ENCODE data around the gene CDKAL1.

CDKAL1 gene

DNA sequence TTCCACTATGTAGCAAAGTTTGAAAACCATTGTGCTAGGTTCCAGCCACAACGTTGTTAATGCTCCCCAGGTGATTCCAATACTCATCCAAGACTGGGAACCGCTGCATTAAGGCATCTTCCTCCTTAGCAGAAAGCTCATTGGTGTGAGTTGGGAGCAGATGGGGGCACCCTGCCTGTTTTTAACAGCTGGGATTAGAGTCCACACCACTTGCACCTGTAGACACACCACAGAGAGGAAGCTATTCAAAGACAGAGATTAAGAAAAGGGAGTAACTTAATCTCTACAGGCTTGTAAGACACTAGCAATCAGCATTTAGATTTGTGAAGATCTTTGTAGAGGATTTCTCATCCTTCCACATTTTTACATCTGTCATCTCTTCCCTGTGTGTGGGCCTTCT, 725.4 kb downstream of the CDKAL1 start:
- no peak for DNase-seq (ENCODE audit: low read depth)
- H3K4me3 ChIP-seq (replicated peaks; ENCODE audit: low read depth, low read length) = no peak overlapping the region
- TF ChIP-seq, protein P1, sequence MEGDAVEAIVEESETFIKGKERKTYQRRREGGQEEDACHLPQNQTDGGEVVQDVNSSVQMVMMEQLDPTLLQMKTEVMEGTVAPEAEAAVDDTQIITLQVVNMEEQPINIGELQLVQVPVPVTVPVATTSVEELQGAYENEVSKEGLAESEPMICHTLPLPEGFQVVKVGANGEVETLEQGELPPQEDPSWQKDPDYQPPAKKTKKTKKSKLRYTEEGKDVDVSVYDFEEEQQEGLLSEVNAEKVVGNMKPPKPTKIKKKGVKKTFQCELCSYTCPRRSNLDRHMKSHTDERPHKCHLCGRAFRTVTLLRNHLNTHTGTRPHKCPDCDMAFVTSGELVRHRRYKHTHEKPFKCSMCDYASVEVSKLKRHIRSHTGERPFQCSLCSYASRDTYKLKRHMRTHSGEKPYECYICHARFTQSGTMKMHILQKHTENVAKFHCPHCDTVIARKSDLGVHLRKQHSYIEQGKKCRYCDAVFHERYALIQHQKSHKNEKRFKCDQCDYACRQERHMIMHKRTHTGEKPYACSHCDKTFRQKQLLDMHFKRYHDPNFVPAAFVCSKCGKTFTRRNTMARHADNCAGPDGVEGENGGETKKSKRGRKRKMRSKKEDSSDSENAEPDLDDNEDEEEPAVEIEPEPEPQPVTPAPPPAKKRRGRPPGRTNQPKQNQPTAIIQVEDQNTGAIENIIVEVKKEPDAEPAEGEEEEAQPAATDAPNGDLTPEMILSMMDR (IDR thresholded peaks at IDR 0.05; ENCODE audit: low read length, missing control alignments) = no peak

DNA sequence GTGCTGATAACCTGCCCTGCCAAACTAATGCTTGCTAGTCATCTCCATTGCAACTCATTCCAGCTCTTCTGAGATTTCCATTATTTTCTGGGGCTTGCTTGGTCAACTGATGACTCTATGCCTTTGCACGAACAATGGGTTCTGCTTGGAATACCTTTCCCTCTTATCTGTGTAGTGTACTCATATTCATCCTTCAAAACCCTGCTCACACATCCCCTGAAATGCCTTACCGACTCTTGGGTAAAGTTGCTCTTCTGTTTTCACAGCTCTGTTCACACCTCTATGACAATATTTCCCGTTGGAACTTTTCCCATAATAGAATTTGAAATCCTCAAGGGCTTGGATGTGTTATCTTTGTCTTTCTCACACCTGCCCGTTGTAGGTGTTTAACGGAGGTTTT, 728.2 kb downstream of the CDKAL1 start:
- no peak for DNase-seq (ENCODE audit: low read depth)
- TF ChIP-seq, protein P1 (IDR thresholded peaks at IDR 0.05; ENCODE audit: low read length, missing control alignments) = no peak
- H3K4me3 ChIP-seq (replicated peaks; ENCODE audit: low read depth, low read length) = no peak overlapping the region

DNA sequence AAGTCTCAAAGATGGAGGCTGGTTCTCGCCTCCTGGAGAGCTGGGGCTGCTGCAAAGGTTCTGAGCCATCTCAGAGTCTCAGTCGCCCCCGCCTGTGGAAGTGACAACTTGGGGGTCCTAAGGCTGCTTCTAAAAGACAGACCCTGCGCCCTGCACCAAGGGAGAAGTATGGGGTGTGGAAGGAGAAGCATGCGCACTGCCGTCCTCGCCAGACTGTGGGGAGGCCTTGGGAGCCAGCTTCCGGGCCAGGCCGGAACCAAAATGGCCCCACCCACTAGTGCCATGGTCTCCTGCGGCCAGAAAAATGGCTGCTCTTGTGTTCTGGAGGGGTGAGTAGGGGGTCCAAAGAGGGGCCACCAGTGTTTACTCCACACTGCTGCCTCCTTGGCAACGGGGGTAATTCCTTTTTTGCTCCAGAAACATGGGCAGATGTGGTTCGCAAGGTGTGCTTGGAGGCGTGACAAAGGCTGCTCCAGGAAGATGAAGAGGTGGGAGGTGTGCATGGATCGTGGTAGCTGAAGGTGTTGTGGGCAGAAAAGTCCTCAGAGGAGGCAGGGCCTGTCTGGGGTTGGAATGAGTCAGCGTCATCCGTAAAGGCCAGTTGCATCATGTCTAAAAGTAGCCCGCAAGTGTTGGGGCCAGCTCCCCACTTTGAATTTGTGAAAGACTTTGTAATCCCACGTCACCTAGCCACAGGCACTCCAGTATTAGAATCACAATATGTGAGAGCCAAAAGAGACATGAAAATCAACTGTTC, 729.5 kb downstream of the CDKAL1 start:
- no peak for DNase-seq (ENCODE audit: low read depth)
- TF ChIP-seq, protein P1 (IDR thresholded peaks at IDR 0.05; ENCODE audit: low read length, missing control alignments) = no peak
- no peak overlapping the region for H3K4me3 ChIP-seq (replicated peaks; ENCODE audit: low read depth, low read length)

DNA sequence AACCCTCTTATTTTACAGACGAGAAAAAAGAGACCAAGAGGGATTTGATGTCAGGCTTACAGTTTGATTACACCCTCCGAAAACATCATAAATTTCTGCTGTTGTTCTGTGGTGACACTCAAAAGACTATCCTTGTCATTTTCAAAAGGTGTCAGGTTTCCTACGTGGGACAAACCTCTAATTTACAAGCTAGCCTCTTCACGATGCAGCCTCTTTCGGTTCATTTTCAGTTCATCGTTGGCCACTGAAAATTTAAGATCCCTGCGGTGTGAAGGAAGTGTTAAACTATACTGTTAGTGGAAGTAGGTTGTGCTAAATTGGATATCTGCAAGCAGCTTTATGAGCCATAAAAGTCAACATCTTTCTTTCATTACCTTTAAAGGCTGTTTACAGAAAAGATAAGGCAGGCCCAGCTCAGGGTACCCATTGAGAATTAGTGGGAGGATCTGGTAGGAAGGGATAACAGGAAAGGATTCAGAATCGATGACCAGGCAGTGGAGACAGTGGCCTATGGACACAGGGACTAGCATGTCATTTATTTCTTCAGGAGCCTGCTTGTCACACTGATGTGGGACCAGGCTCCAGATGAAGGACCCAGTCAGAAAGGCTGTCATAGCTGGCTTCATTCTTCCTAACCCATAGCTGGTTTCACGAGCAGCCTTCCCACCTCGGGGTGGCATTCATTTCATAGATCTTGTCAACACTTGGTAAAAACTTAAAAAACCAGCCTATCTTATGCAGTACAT, 730.2 kb downstream of the CDKAL1 start:
- TF ChIP-seq, protein P1 (IDR thresholded peaks at IDR 0.05; ENCODE audit: low read length, missing control alignments) = no peak
- no peak for DNase-seq (ENCODE audit: low read depth)

DNA sequence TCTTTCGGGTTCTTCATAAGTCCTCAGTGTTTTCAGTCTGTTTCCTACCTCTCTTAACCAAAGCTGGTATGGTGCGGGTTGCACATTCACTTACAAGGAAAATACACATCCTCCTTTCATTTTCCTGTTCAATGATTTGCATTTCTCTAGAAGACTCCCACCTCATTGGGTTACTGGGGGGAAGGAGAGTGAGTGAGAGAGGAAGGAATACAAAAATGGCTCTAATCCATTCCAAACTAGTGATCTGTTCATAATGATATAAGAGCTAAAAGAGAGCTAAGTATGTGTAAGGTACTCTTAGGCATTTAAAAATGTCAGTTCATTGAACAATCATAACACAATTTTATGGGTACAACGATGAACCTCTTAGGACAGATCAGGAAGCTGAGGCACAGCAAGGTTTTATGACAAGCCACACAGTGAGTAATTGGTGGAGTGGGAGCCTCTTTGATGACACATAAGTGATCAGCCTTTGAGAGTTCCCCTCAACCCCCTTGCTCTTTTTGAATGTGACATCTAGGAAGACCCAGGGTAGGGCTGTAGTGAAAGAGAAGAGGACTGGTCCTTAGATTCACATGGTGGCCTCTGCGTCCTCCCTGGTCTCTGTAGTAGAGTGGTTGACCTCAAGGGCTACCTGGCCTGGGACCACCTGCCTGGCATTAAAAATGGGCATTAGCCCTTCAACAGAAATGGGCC, 730.9 kb downstream of the CDKAL1 start:
- TF ChIP-seq, protein P1 (IDR thresholded peaks at IDR 0.05; ENCODE audit: low read length, missing control alignments) = no peak
- no peak for DNase-seq (ENCODE audit: low read depth)
- H3K4me3 ChIP-seq (replicated peaks; ENCODE audit: low read depth, low read length) = no peak overlapping the region

More for the DNA sequence above, 730.2 kb downstream of the CDKAL1 start:
- H3K4me3 ChIP-seq (replicated peaks; ENCODE audit: low read depth, low read length) = no peak overlapping the region

DNA sequence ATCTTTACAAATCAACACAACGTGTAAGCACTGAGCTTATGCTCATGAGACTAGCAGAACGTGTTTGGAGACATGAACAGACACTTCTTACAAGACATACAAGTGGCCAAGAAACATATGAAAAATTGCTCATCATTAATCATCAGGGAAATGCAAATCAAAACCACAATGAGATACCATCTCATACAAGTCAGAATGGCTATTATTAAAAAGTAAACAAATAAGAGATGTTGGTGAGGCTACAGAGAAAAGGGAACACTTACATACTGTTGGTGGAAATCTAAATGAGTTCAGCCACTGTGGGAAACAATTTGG, 731.4 kb downstream of the CDKAL1 start:
- TF ChIP-seq, protein P1 (IDR thresholded peaks at IDR 0.05; ENCODE audit: low read length, missing control alignments) = no peak
- H3K4me3 ChIP-seq (replicated peaks; ENCODE audit: low read depth, low read length) = no peak overlapping the region
- no peak for DNase-seq (ENCODE audit: low read depth)
